HCT116 (cell line): ENCODE measurements around the gene SRGAP1. TPM values are rescaled to one million over a fixed set of nuclear protein-coding genes. Genes with fewer than 3 reads are reported as not detected.
A peak's percentile ranks its signal among the peaks of the same experiment; 100 is the strongest.

Source experiments
- ATAC-seq: fragments of 200-7000 bp; cut with Tn5 transposase; 2 replicates; pipeline ENCODE4 v1.9.1; 2020; ENCODE audit warnings: mild to moderate bottlenecking, moderate library complexity
- BruUV-seq: library from RNA; stranded (reverse); fragments of 400-500 nt; replicated peaks from 2 replicates; lab custom pipeline; 2021; lab: Mats Ljungman, UMichigan
- CTCF ChIA-PET: fragments of 300-600 bp; sonication (Branson Sonifier 250); formaldehyde crosslinking; loops from one replicate; lab custom pipeline; 2021; ENCODE audit warnings: antibody characterized with exemption; lab: Charles Lee
- POLR2A ChIA-PET: fragments of 300-600, 350-600 bp; sonication (Branson Sonifier 250); formaldehyde crosslinking; loops from one replicate; lab custom pipeline; 2021; ENCODE audit warnings: antibody characterized with exemption; lab: Charles Lee
- RAD21 ChIA-PET, 2 experiments: fragments of 300-600 bp; sonication (Branson Sonifier 250); formaldehyde crosslinking; loops; one replicate each; lab custom pipeline; 2023; ENCODE audit warnings: low total read pairs in 2 of 2; ENCODE audit not compliant: uncharacterized antibody in 2 of 2, unreplicated experiment in 2 of 2, low non-redundant PET in 1 of 2; lab: Charles Lee
- DNase-seq: peaks from one replicate; pipeline ENCODE4 v3.0.0-alpha.2; 2010; ENCODE audit warnings: low read depth, low spot score
- H2AFZ ChIP-seq: fragments of 200-600 bp; shearing (Covaris generic), sonication (generic); 2 replicates; pipeline ENCODE4 v1.6.1; 2017; ENCODE audit warnings: low read depth, mixed run types, mixed read lengths, antibody characterized with exemption, low read length; ENCODE audit not compliant: poor library complexity, severe bottlenecking
- H3K27ac ChIP-seq: 2 replicates; pipeline ENCODE4 v1.5.1; 2012; ENCODE audit warnings: low read depth, low read length
- H3K27me3 ChIP-seq: fragments of 200-600 bp; sonication (generic); 2 replicates; pipeline ENCODE4 v1.6.1; 2016; ENCODE audit warnings: mixed run types, low read length, mixed read lengths; ENCODE audit not compliant: insufficient read depth
- H3K36me3 ChIP-seq, 2 experiments: fragments of 200-500 bp in 1 of 2; fragments of 200-600 bp in 1 of 2; sonication (Bioruptor generic) in 1 of 2; sonication (generic) in 1 of 2; 2 replicates each; pipeline versions ENCODE4 v1.5.1 to v1.6.1; 2014 to 2016; ENCODE audit warnings: low read length in 2 of 2, inconsistent platforms in 1 of 2, mixed read lengths in 1 of 2, mixed run types in 1 of 2; ENCODE audit not compliant: insufficient read depth in 2 of 2, control insufficient read depth in 1 of 2
- H3K4me1 ChIP-seq, 2 experiments: fragments of 200-600 bp in 1 of 2; sonication (generic) in 1 of 2; 2 replicates each; pipeline versions ENCODE4 v1.5.1 to v1.6.1; 2012 to 2017; ENCODE audit warnings: low read length in 2 of 2, inconsistent platforms in 1 of 2, mild to moderate bottlenecking in 1 of 2, mixed read lengths in 1 of 2, mixed run types in 1 of 2, moderate library complexity in 1 of 2; ENCODE audit not compliant: insufficient read depth in 2 of 2, control insufficient read depth in 1 of 2
- H3K4me2 ChIP-seq: fragments of 200-600 bp; sonication (generic); 2 replicates; pipeline ENCODE4 v1.6.1; 2017; ENCODE audit warnings: mixed run types, low read length, mixed read lengths
- H3K4me3 ChIP-seq, 2 experiments: fragments of 200-600 bp in 1 of 2; sonication (generic) in 1 of 2; replicated peaks in 1 of 2; 2 replicates each; pipeline ENCODE4 v1.5.1; 2011 to 2016; ENCODE audit warnings: low read length in 2 of 2, control low read depth in 1 of 2, low read depth in 1 of 2, mild to moderate bottlenecking in 1 of 2, mixed read lengths in 1 of 2, mixed run types in 1 of 2
- H3K79me2 ChIP-seq: fragments of 200-600 bp; sonication (generic); 2 replicates; pipeline ENCODE4 v1.6.1; 2017; ENCODE audit warnings: mild to moderate bottlenecking, mixed run types, low read length, moderate library complexity, mixed read lengths; ENCODE audit not compliant: insufficient read depth
- H3K9ac ChIP-seq: fragments of 200-600 bp; sonication (generic); 2 replicates; pipeline ENCODE4 v1.6.1; 2016; ENCODE audit warnings: low read length, mixed read lengths
- H3K9me2 ChIP-seq: fragments of 200-600 bp; sonication (generic), shearing (Covaris generic); 2 replicates; pipeline ENCODE4 v1.6.1; 2017; ENCODE audit warnings: mixed run types, mild to moderate bottlenecking, moderate library complexity; ENCODE audit not compliant: insufficient read depth
- H3K9me3 ChIP-seq, 2 experiments: fragments of 200-500 bp in 1 of 2; fragments of 200-600 bp in 1 of 2; sonication (Bioruptor generic) in 1 of 2; sonication (generic) in 1 of 2; 2 replicates each; pipeline ENCODE4 v1.6.1; 2014 to 2017; ENCODE audit warnings: low read length in 2 of 2, mixed read lengths in 2 of 2, inconsistent platforms in 1 of 2, low read depth in 1 of 2, mild to moderate bottlenecking in 1 of 2, mixed run types in 1 of 2, moderate library complexity in 1 of 2; ENCODE audit not compliant: control insufficient read depth in 1 of 2, insufficient read depth in 1 of 2
- H4K20me1 ChIP-seq: fragments of 200-600 bp; sonication (generic), shearing (Covaris generic); 2 replicates; pipeline ENCODE4 v1.6.1; 2017; ENCODE audit warnings: mixed run types, mild to moderate bottlenecking, moderate library complexity; ENCODE audit not compliant: insufficient read depth
- CEBPB ChIP-seq: IDR thresholded peaks from 2 replicates; pipeline ENCODE4 v1.6.1; 2012; ENCODE audit warnings: low read depth
- JUND ChIP-seq: IDR thresholded peaks from 2 replicates; pipeline ENCODE4 v1.6.1; 2012
- RAD21 ChIP-seq: IDR thresholded peaks from 2 replicates; pipeline ENCODE4 v1.6.1; 2012; ENCODE audit warnings: low read depth, mild to moderate bottlenecking
- SRF ChIP-seq: IDR thresholded peaks from 2 replicates; pipeline ENCODE4 v1.6.1; 2012; ENCODE audit warnings: low read depth
- intact Hi-C: fragments of 100-400 bp; cut with micrococcal nuclease; formaldehyde crosslinking; loops from 2 replicates; pipeline ENCODE4 v1.10.0; 2022
- total RNA-seq: library from RNA; stranded (reverse); gene quantifications from one replicate; pipeline ENCODE4 v1.2.1, GENCODE V29; 2021; ENCODE audit not compliant: unreplicated experiment
- TF ChIP-seq, protein P1 (sequence below): IDR thresholded peaks from 2 replicates; pipeline ENCODE4 v1.6.1; 2012; ENCODE audit warnings: low read depth
- TF ChIP-seq, protein P2 (sequence below): IDR thresholded peaks from 2 replicates; pipeline ENCODE4 v1.6.1; 2012

SRGAP1 gene
- total RNA-seq, 1 experiment from 2014 or later: 16.6 TPM

DNA sequence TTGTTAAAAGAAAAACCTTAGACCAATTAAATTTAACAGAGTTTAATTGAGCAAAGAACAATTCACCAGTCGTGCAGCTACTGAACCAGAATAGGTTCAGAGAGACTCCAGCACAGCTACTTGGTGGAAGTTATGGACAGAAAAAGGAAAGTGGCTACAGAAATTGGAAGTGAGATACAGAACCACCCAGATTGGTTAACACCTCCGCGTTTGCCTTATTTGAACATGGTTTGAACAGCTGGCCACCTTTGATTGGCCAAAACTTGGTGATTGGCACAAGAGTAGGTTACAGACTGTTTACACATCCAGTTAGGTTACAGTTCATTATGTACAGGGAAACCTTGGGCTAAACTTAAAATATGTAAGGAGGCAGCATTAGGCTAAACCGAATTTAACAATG, 54.9 kb downstream of the SRGAP1 start:
- peaks cover 0 to 17% of the 10 kb centered on the region in 2 experiments; a peak in 3 of 4 replicates for H3K4me1 ChIP-seq
- CTCF ChIA-PET: no interaction called here

More for the DNA sequence above, 54.9 kb downstream of the SRGAP1 start:
- H3K4me3 ChIP-seq: no peak overlapping the region
- H3K4me2 ChIP-seq: no peak overlapping the region
- ChIA-PET RAD21 (interaction anchor here in 1 of 2 experiments (0.8 kb wide), 1 partner anchor 15 kb away, joined by 3 read pairs; no protein-coding TSS in a partner anchor), POLR2A (interaction anchor here (1.0 to 1.1 kb wide), 2 partner anchors 13 to 18 kb away, joined by 4 to 5 read pairs; no protein-coding TSS in a partner anchor)
- no peaks in the 10 kb centered on the region for H3K36me3 ChIP-seq
- H3K9ac ChIP-seq: no peak overlapping the region
- TF ChIP-seq JUND (no peak), RAD21 (no peak), CEBPB (no peak), SRF (peak; percentile 78)
- TF ChIP-seq, protein P1, sequence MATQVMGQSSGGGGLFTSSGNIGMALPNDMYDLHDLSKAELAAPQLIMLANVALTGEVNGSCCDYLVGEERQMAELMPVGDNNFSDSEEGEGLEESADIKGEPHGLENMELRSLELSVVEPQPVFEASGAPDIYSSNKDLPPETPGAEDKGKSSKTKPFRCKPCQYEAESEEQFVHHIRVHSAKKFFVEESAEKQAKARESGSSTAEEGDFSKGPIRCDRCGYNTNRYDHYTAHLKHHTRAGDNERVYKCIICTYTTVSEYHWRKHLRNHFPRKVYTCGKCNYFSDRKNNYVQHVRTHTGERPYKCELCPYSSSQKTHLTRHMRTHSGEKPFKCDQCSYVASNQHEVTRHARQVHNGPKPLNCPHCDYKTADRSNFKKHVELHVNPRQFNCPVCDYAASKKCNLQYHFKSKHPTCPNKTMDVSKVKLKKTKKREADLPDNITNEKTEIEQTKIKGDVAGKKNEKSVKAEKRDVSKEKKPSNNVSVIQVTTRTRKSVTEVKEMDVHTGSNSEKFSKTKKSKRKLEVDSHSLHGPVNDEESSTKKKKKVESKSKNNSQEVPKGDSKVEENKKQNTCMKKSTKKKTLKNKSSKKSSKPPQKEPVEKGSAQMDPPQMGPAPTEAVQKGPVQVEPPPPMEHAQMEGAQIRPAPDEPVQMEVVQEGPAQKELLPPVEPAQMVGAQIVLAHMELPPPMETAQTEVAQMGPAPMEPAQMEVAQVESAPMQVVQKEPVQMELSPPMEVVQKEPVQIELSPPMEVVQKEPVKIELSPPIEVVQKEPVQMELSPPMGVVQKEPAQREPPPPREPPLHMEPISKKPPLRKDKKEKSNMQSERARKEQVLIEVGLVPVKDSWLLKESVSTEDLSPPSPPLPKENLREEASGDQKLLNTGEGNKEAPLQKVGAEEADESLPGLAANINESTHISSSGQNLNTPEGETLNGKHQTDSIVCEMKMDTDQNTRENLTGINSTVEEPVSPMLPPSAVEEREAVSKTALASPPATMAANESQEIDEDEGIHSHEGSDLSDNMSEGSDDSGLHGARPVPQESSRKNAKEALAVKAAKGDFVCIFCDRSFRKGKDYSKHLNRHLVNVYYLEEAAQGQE: no peak
- TF ChIP-seq, protein P2, sequence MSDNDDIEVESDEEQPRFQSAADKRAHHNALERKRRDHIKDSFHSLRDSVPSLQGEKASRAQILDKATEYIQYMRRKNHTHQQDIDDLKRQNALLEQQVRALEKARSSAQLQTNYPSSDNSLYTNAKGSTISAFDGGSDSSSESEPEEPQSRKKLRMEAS: no peak
- peaks cover 64% of the 10 kb centered on the region for H3K79me2 ChIP-seq
- no peaks in the 10 kb centered on the region for H3K9me3 ChIP-seq
- DNase-seq (no peak), ATAC-seq (no peak)
- H2AFZ ChIP-seq: no peak overlapping the region
- intact Hi-C loops: no loop called here
- no peaks in the 10 kb centered on the region for H3K27me3 ChIP-seq
- H3K9me2 ChIP-seq: no peaks in the 10 kb centered on the region
- H4K20me1 ChIP-seq: no peaks in the 10 kb centered on the region
- no TSS peak for BruUV-seq
- H3K27ac ChIP-seq: no peak overlapping the region
